K562 (cell line): ENCODE data around the gene CCDC97. TPM values are rescaled to one million over a fixed set of nuclear protein-coding genes. Genes with fewer than 3 reads are reported as not detected.

Experiments used
- BCL6 ChIP-seq: fragments of 250-450 bp; sonication (Bioruptor Pico); IDR thresholded peaks from 2 replicates; pipeline ENCODE4 v1.4.0; 2020
- CREB3L1 ChIP-seq: fragments of 450-650 bp; IDR thresholded peaks from 2 replicates; pipeline ENCODE4 v1.6.1; 2014; ENCODE audit warnings: low read depth, mild to moderate bottlenecking, moderate library complexity, borderline replicate concordance
- JUN ChIP-seq, 2 experiments: sonication (generic) in 1 of 2; formaldehyde crosslinking in 1 of 2; IDR thresholded peaks; 2 replicates each; pipeline versions ENCODE4 v1.6.1 to v1.8.0; 2012 to 2022; ENCODE audit warnings: borderline replicate concordance in 2 of 2, mild to moderate bottlenecking in 2 of 2, improper control_type of control experiment in 1 of 2, low read depth in 1 of 2, low read length in 1 of 2, missing genetic modification reagents in 1 of 2
- SIRT6 ChIP-seq: IDR thresholded peaks from one replicate; pipeline ENCODE4 v1.6.1; 2012; ENCODE audit warnings: low read depth, mild to moderate bottlenecking, control low read depth, inconsistent platforms, low read length, moderate library complexity
- SPI1 ChIP-seq: IDR thresholded peaks from 2 replicates; pipeline ENCODE4 v1.6.1; 2011; ENCODE audit warnings: low read depth, low read length, control low read depth, borderline replicate concordance
- ZBTB2 ChIP-seq: fragments of 450-650 bp; IDR thresholded peaks from 2 replicates; pipeline ENCODE4 v1.6.1; 2016; ENCODE audit warnings: antibody characterized with exemption
- ZNF395 ChIP-seq: fragments of 200-800 bp; sonication (Bioruptor generic); IDR thresholded peaks from 2 replicates; pipeline ENCODE4 v1.6.1; 2017; ENCODE audit warnings: missing genetic modification characterization, missing compliant biosample characterization
- ZNF511 ChIP-seq: sonication (generic); formaldehyde crosslinking; IDR thresholded peaks from 2 replicates; pipeline ENCODE4 v1.8.0; 2022; ENCODE audit warnings: mild to moderate bottlenecking, missing genetic modification reagents
- polyA plus RNA-seq, 8 experiments: library from polyadenylated mRNA; depleted of rRNA in 4 of 8; stranded (reverse) in 5 of 8; unstranded in 3 of 8; fragments of >200 nt; fragmentation: Nextera tagmentation in 2 of 8; fragmentation: Illumina TruSeq in 1 of 8; extraction: Ambion mirVana in 2 of 8; extraction: Trizol in 1 of 8; gene quantifications; 2 replicates each; pipeline versions ENCODE4 v1.2.1 to v1.2.3, GENCODE V29; 2011 to 2014; ENCODE audit warnings: inconsistent platforms in 1 of 8, missing spikeins in 1 of 8
- total RNA-seq, 7 experiments: library from RNA; depleted of rRNA in 6 of 7; stranded (reverse); fragments of >200 nt in 6 of 7; fragmentation: Illumina TruSeq in 2 of 7; extraction: Trizol in 2 of 7; gene quantifications; 2 replicates each; pipeline versions ENCODE4 v1.2.1 to v1.2.3, GENCODE V29; 2011 to 2021; ENCODE audit warnings: low replicate concordance in 1 of 7

The CCDC97 gene
- total and polyA plus RNA-seq, 9 of the 15 experiments (the other 6 are each of a cell fraction or from before 2014, with no cell fraction given): 0.60 to 16.5 (median 7.0) TPM

- TF ChIP-seq ZNF511 (no peak), BCL6 (CRISPR knock-in tag) (no peak), ZBTB2 (peak; percentile 30; the same call in 1 of the 2 replicates), SPI1 (peak; percentile 69), ZNF395 (0 out of 2 replicates have a peak, but pooled peaks have one; percentile 19), JUN (IDR thresholded peaks at IDR 0.05; ENCODE audit: borderline replicate concordance, low read depth, low read length) (no peak), JUN (CRISPR knock-in tag; IDR thresholded peaks at IDR 0.05; ENCODE audit: borderline replicate concordance) (no peak), SIRT6 (no peak), CREB3L1 (no peak)
- TF ChIP-seq, all 486 proteins: peak for 15
These were observed 42.3 kb downstream of the CCDC97 start (continued) for GRCh38 chr19:41352279-41352608.
